RWPE2 (cell line): ENCODE data around the gene GPR78.
"Not testable (repeated sequence)": the region's sequence is repeated elsewhere in the genome, so short reads cannot be mapped to it uniquely, and the experiment has no call there.

Experiments used
- ATAC-seq: fragments of 200-7000 bp; cut with Tn5 transposase; 3 replicates; pipeline ENCODE4 v1.9.1; 2021; ENCODE audit warnings: low read depth
- DNase-seq: peaks from one replicate; pipeline ENCODE4 v3.0.0-alpha.2; 2020; ENCODE audit warnings: low spot score
- H3K27ac ChIP-seq: fragments of 450-650 bp; 2 replicates; pipeline ENCODE4 v1.5.1; 2017; ENCODE audit warnings: mild to moderate bottlenecking; ENCODE audit not compliant: poor library complexity, severe bottlenecking
- H3K27me3 ChIP-seq: fragments of 250-450 bp; sonication (Bioruptor Pico); 2 replicates; pipeline ENCODE4 v1.5.1; 2021; ENCODE audit warnings: mild to moderate bottlenecking, moderate library complexity; ENCODE audit not compliant: insufficient read depth, poor library complexity, severe bottlenecking
- H3K36me3 ChIP-seq: fragments of 250-450 bp; sonication (Bioruptor Pico); 2 replicates; pipeline ENCODE4 v1.5.1; 2020; ENCODE audit warnings: low read depth, mild to moderate bottlenecking, moderate library complexity
- H3K4me1 ChIP-seq: fragments of 250-450 bp; sonication (Bioruptor Pico); 2 replicates; pipeline ENCODE4 v1.5.1; 2021; ENCODE audit warnings: mild to moderate bottlenecking, moderate library complexity; ENCODE audit not compliant: insufficient read depth, poor library complexity, severe bottlenecking
- H3K4me3 ChIP-seq: fragments of 250-450 bp; sonication (Bioruptor Pico); 2 replicates; pipeline ENCODE4 v1.5.1; 2021; ENCODE audit warnings: mild to moderate bottlenecking, moderate library complexity; ENCODE audit not compliant: severe bottlenecking
- H3K9me3 ChIP-seq: fragments of 250-450 bp; sonication (Bioruptor Pico); 2 replicates; pipeline ENCODE4 v1.5.1; 2021; ENCODE audit warnings: mild to moderate bottlenecking, moderate library complexity; ENCODE audit not compliant: severe bottlenecking
- CTCF ChIP-seq: fragments of 450-650 bp; IDR thresholded peaks from one replicate; pipeline ENCODE4 v1.5.1; 2017; ENCODE audit warnings: mild to moderate bottlenecking, moderate library complexity; ENCODE audit not compliant: poor library complexity, severe bottlenecking

Gene GPR78

GRCh38 chr4:8571702-8572685 is 8.2 kb upstream of the GPR78 start:
- H3K27ac ChIP-seq: no peak overlapping the region
- DNase-seq: no peak
- H3K4me3 ChIP-seq: no peak overlapping the region
- ATAC-seq: 0 out of 3 replicates have a peak, but pooled peaks have one; percentile 31
- peaks cover under 1% of the 10 kb centered on the region for H3K27me3 ChIP-seq
- H3K9me3 ChIP-seq: no peaks in the 10 kb centered on the region
- TF ChIP-seq CTCF: no peak
- H3K4me1 ChIP-seq: no peaks in the 10 kb centered on the region
- no peaks in the 10 kb centered on the region for H3K36me3 ChIP-seq

- H3K36me3 ChIP-seq: no peaks in the 10 kb centered on the region
- H3K27me3 ChIP-seq: peaks cover 8% of the 10 kb centered on the region
- ATAC-seq (no peak), DNase-seq (no peak)
- no peak overlapping the region for H3K4me3 ChIP-seq
- TF ChIP-seq CTCF: no peak
- no peaks in the 10 kb centered on the region for H3K4me1 ChIP-seq
- H3K9me3 ChIP-seq: no peaks in the 10 kb centered on the region
- no peak overlapping the region for H3K27ac ChIP-seq
Measured at GRCh38 chr4:8573266-8573665, 6.9 kb upstream of the GPR78 start.

- DNase-seq: no peak
- H3K27ac ChIP-seq: no peak overlapping the region
- no peaks in the 10 kb centered on the region for H3K4me1 ChIP-seq
- TF ChIP-seq CTCF: no peak
- H3K36me3 ChIP-seq: no peaks in the 10 kb centered on the region
- peaks cover 15% of the 10 kb centered on the region for H3K27me3 ChIP-seq
- no peaks in the 10 kb centered on the region for H3K9me3 ChIP-seq
- H3K4me3 ChIP-seq: no peak overlapping the region
- no peak for ATAC-seq
Measured at GRCh38 chr4:8574796-8575370, 5.3 kb upstream of the GPR78 start.

GRCh38 chr4:8575457-8575856 is 4.7 kb upstream of the GPR78 start:
- TF ChIP-seq CTCF: no peak
- no peak for ATAC-seq
- peaks cover 15% of the 10 kb centered on the region for H3K27me3 ChIP-seq

GRCh38 chr4:8576591-8576990 is 3.6 kb upstream of the GPR78 start:
- H3K4me3 ChIP-seq, H3K36me3 ChIP-seq, H3K4me1 ChIP-seq, DNase-seq, H3K27ac ChIP-seq, H3K9me3 ChIP-seq, ATAC-seq: not testable (repeated sequence)
- peaks cover 25% of the 10 kb centered on the region for H3K27me3 ChIP-seq

More at GRCh38 chr4:8575457-8575856, 4.7 kb upstream of the GPR78 start:
- H3K4me1 ChIP-seq: no peaks in the 10 kb centered on the region
- DNase-seq: no peak
- no peak overlapping the region for H3K4me3 ChIP-seq
- H3K9me3 ChIP-seq: no peaks in the 10 kb centered on the region
- H3K27ac ChIP-seq: no peak overlapping the region
- no peaks in the 10 kb centered on the region for H3K36me3 ChIP-seq
